GM20000 (cell line): ENCODE data around the gene C13orf46.

Source experiments
- DNase-seq: peaks from one replicate; pipeline ENCODE4 v3.0.0; 2012; ENCODE audit warnings: low spot score
- TF ChIP-seq, protein P1 (sequence below): IDR thresholded peaks from 2 replicates; pipeline ENCODE4 v1.5.1; 2012; ENCODE audit warnings: mild to moderate bottlenecking, control low read depth; ENCODE audit errors: extremely low read depth, missing control alignments

C13orf46 gene

DNA sequence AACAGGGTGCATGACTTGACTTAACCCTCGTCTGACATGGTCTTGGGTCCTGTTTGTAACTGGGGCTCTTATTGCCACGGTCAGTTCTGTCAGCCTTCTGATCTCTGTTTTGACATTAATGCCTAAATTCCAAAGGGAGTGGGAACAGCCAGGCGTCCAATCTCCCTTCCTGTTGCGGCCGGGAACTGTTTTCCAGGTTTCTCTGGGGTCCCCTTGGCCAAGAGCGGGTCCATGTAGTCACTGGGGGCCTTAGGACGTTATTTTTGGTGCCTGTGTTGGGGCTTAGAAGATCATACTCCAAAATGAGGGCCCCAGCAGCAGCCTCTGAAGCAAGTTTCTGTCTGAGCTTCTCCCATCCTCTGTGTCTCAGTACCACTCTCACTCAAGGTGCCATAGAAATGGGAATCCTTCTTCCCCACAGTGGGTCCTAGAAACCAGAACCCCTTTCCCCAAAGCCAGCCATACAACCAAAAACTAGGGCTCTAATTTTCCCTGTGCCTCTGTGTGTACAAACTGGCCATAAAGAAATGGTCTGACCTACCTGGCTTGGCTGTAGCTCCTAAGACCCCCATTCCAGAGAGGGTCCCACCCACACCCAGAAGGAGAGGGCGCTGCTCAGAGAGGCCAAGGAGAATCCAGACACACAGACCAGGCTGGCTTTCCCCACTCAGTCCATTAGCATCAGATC is 50.4 kb downstream of the C13orf46 start:
- DNase-seq, result no peak
- TF ChIP-seq, protein P1, sequence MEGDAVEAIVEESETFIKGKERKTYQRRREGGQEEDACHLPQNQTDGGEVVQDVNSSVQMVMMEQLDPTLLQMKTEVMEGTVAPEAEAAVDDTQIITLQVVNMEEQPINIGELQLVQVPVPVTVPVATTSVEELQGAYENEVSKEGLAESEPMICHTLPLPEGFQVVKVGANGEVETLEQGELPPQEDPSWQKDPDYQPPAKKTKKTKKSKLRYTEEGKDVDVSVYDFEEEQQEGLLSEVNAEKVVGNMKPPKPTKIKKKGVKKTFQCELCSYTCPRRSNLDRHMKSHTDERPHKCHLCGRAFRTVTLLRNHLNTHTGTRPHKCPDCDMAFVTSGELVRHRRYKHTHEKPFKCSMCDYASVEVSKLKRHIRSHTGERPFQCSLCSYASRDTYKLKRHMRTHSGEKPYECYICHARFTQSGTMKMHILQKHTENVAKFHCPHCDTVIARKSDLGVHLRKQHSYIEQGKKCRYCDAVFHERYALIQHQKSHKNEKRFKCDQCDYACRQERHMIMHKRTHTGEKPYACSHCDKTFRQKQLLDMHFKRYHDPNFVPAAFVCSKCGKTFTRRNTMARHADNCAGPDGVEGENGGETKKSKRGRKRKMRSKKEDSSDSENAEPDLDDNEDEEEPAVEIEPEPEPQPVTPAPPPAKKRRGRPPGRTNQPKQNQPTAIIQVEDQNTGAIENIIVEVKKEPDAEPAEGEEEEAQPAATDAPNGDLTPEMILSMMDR, result no peak

DNA sequence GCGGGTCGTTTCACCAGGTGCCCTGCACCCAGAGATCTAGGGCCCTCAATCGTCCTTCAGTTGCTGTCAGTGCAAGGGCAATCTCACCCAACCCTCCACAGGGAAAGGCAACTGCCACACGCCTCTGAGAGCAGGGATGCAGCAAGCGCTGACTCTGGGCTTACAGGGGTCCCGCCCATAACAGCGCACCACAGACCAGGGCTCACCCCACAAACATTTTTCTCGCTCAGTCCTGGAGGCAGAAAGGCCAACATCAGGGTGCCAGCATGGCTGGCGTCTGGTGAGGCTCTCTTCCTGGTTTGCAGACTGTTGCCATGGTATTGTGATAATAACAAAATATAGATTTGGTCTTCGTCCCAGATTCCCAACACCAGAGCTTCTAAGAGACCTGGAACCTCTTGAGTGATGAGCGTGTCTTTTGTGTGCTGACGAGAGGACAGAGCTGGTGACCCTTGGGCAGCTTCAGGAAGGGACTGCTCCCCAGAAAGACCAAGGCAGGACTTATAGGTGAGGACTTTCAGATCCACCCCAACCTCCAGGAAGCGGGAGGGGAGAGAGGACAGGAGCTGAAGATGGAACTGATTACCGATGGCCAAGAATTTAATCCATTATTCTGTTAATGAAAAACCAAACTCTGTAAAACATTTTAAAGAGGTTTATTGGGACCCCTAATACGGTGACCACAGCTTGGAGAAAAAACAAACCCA is 51.3 kb downstream of the C13orf46 start:
- DNase-seq, result no peak
- TF ChIP-seq, protein P1, result no peak

- DNase-seq, result no peak
- TF ChIP-seq, protein P1, result no peak
Measured at GRCh38 chr13:113921763-113922162, 52.1 kb downstream of the C13orf46 start.

DNA sequence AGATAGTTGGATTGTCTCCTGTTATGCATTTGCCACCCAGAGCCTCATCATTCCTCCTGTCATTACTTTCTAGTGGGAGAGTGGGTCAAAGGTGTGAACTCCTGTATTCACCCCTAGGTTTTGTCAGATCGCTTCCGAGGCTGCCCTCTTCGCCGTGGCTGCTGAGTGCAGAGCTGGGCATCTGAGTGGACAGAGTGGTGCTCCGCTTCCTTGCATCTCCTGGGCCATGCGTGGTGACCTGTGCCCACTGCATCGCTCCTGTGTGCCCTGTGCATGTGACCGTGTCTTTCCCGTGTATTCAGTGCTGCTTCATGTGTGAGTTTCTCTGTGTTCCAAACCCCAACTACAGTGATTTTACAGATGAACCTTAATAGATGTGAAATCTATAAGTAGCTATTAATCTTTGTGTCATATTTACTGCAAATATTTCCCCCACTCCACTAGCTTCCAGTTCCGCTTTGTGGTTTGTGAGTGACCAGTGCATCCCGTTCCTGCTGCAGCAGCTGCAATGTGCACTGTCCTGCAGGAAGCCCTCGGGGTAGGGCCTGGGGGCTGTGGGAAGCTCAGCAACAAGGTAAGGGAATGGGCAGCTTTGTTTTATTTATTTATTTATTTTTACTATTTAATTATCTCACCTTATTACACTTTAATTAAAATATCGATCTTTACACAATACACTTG is 53.1 kb downstream of the C13orf46 start:
- TF ChIP-seq, protein P1, result no peak
- DNase-seq, result no peak

GRCh38 chr13:113919761-113920559 is 53.9 kb downstream of the C13orf46 start:
- DNase-seq, result no peak
- TF ChIP-seq, protein P1, result no peak

DNA sequence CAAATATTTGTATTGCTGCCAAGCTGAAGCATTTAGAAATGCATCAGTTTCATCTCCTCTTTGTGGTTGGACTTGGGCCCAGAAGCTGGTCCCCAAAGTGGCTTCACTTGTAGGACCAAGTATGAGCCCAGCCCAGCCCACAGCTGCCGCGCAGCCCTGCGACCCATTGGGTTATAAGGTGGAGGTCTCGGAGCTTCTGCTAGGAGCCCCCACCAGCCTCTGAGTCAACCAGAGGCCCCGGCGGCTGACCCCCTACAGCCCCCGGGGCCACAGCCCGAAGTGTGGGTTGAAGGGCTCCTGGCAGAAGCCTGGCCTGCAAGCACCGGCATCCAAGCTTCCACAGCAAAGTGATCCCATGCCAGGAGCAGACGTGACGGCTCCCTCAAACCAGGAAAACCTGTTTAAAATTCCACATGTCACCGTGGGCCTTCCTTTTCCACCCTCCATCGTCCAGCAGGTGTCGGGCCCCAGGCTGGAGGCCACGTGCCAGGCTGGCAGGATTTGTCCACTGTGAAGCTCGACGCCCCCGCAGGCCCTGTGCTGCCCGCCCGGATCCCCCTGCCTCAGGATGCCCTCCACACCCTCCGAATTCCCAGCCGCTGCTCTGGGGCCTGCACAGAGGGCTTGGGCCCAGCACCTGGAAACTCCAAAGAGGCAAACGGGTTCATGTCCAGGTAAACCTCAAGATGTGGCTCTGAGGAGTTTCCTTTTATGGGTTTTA is 54.7 kb downstream of the C13orf46 start:
- DNase-seq, result no peak
- TF ChIP-seq, protein P1, result no peak
